ENCODE data around the gene SLC22A12.

Gene SLC22A12

DNA sequence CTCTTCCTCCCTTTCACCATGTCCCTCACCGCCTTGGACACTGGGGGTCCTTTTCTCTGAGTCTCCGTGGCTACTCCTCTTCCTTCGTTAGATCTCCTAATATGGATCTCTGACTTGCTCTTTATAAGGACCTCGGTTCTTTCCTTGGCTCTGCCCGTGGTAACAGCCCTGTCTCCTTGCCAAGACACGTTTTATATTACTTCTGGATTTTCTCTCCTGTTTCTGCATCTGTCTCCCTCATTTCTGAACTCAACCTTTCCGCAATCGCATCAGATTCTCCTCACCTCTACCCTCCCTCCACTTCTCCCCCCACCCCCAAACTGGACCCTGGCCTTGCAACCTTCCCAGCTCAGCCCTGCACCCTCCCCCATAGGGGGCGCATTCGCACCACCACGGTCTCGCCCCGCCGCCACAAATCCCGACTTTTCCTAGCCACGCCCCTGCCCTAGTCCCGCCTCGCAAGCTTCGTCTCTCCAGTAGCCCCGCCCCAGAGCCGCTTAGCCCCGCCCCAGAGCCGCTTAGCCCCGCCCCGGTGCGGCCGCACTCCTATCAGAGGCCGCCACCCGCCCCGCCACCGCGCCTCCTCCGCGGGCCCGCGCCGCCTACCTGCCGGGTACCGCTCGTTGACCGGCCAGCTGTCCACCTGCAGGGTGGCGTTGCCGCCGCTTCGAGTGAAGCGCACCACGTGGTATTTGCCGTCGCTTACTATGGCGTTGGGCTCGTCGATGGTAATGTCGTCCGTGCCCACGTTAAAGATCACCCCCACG is 39.0 kb downstream of the SLC22A12 start:
- H3K36me3 ChIP-seq (ENCODE audit: control insufficient read depth, insufficient read depth, low read length): no peaks in the 10 kb centered on the region
- no peaks in the 10 kb centered on the region for H3K9me3 ChIP-seq (ENCODE audit: control insufficient read depth, insufficient read depth, low read depth, low read length)
- no peak overlapping the region for H3K27ac ChIP-seq (ENCODE audit: low read depth, low read length)
- H3K4me3 ChIP-seq (ENCODE audit: low read depth, low read length): peak overlapping the region; percentile 37; the same call in 1 of the 2 replicates
- H3K9ac ChIP-seq (ENCODE audit: low read length): no peak overlapping the region
- peaks cover 60% of the 10 kb centered on the region for H3K27me3 ChIP-seq (ENCODE audit: control insufficient read depth, insufficient read depth, low read length)
- peaks cover 9% of the 10 kb centered on the region for H3K4me1 ChIP-seq (ENCODE audit: control insufficient read depth, insufficient read depth, low read length)

DNA sequence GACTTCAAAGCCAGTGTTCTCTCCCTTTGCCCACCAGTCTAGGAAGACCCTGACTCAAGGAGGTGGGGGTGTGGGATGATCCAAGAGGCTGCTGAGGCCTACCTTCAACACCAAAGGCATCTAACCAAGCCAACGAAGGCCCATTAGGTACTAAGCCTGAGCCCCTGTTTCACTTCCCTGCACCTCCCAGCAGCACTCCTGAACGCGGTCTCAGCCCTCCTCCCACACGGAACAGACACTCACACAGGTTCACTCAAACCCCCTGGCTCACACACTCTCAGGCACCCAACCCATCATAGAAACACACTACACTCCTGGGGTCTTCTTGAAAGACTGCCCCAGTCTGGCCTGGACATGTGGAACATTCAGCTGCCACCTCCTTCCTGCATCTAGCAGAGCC is 40.7 kb downstream of the SLC22A12 start:
- H3K9ac ChIP-seq (ENCODE audit: low read length): no peak overlapping the region
- peaks cover 9% of the 10 kb centered on the region for H3K4me1 ChIP-seq (ENCODE audit: control insufficient read depth, insufficient read depth, low read length)
- no peaks in the 10 kb centered on the region for H3K36me3 ChIP-seq (ENCODE audit: control insufficient read depth, insufficient read depth, low read length)
- peaks cover 68% of the 10 kb centered on the region for H3K27me3 ChIP-seq (ENCODE audit: control insufficient read depth, insufficient read depth, low read length)
- H3K9me3 ChIP-seq (ENCODE audit: control insufficient read depth, insufficient read depth, low read depth, low read length): no peaks in the 10 kb centered on the region
- no peak overlapping the region for H3K4me3 ChIP-seq (ENCODE audit: low read depth, low read length)
- no peak overlapping the region for H3K27ac ChIP-seq (ENCODE audit: low read depth, low read length)

DNA sequence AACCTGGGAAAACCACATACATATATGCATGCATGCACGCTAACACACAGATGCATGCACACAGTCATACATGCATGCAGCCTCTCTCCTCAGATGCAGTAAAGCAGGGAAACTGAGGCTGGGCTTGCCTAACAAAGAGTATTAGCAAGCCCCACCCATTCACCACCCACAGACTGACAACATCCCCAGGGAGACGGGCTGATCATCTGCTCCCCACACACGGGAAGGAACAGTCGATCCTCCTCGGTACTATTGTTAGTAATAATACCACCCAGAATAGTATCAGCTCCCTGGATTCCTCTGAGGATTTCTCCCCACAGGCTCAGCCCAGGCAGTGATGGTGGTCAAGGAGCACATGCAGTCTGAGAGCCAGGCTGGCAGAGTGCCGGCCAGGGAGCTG is 41.2 kb downstream of the SLC22A12 start:
- no peak overlapping the region for H3K27ac ChIP-seq (ENCODE audit: low read depth, low read length)
- H3K4me1 ChIP-seq (ENCODE audit: control insufficient read depth, insufficient read depth, low read length): peaks cover 9% of the 10 kb centered on the region
- no peak overlapping the region for H3K4me3 ChIP-seq (ENCODE audit: low read depth, low read length)
- no peaks in the 10 kb centered on the region for H3K36me3 ChIP-seq (ENCODE audit: control insufficient read depth, insufficient read depth, low read length)
- H3K27me3 ChIP-seq (ENCODE audit: control insufficient read depth, insufficient read depth, low read length): peaks cover 73% of the 10 kb centered on the region
- no peaks in the 10 kb centered on the region for H3K9me3 ChIP-seq (ENCODE audit: control insufficient read depth, insufficient read depth, low read depth, low read length)
- no peak overlapping the region for H3K9ac ChIP-seq (ENCODE audit: low read length)

DNA sequence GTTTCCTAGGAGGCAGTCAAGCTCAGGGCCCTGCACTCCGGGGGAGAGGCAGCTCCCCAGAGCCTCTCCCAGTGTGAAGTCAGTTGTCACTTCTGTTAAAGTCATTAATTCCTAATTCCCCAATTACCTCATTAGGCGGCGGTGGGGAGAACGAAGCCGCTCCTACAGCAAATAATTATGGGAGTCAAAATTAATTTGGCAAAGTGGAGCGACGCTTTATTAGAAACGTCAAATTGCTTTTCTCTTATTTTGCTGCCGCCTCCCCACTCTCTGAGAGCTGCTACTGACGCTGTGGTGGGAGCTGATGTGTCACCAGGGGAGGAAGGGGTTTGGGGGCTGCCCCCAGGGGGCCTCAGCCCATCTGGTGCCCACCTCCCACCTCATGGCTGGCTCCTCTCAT is 41.6 kb downstream of the SLC22A12 start:
- Histone ChIP-seq H3K36me3 (ENCODE audit: control insufficient read depth, insufficient read depth, low read length) (no peaks in the 10 kb centered on the region), H3K4me1 (ENCODE audit: control insufficient read depth, insufficient read depth, low read length) (peaks cover 12% of the 10 kb centered on the region), H3K9me3 (ENCODE audit: control insufficient read depth, insufficient read depth, low read depth, low read length) (no peaks in the 10 kb centered on the region), H3K27ac (ENCODE audit: low read depth, low read length) (no peak overlapping the region), H3K4me3 (ENCODE audit: low read depth, low read length) (no peak overlapping the region), H3K9ac (ENCODE audit: low read length) (no peak overlapping the region), H3K27me3 (ENCODE audit: control insufficient read depth, insufficient read depth, low read length) (peaks cover 78% of the 10 kb centered on the region)

GRCh38 chr11:64633555-64634159 is 42.6 kb downstream of the SLC22A12 start:
- H3K27me3 ChIP-seq (ENCODE audit: control insufficient read depth, insufficient read depth, low read length): peaks cover 85% of the 10 kb centered on the region
- no peak overlapping the region for H3K27ac ChIP-seq (ENCODE audit: low read depth, low read length)
- no peak overlapping the region for H3K4me3 ChIP-seq (ENCODE audit: low read depth, low read length)
- H3K4me1 ChIP-seq (ENCODE audit: control insufficient read depth, insufficient read depth, low read length): peaks cover 17% of the 10 kb centered on the region
- no peaks in the 10 kb centered on the region for H3K9me3 ChIP-seq (ENCODE audit: control insufficient read depth, insufficient read depth, low read depth, low read length)
- H3K36me3 ChIP-seq (ENCODE audit: control insufficient read depth, insufficient read depth, low read length): no peaks in the 10 kb centered on the region
- no peak overlapping the region for H3K9ac ChIP-seq (ENCODE audit: low read length)

GRCh38 chr11:64637334-64638017 is 46.5 kb downstream of the SLC22A12 start:
- Histone ChIP-seq H3K36me3 (ENCODE audit: control insufficient read depth, insufficient read depth, low read length) (no peaks in the 10 kb centered on the region), H3K9me3 (ENCODE audit: control insufficient read depth, insufficient read depth, low read depth, low read length) (no peaks in the 10 kb centered on the region), H3K4me1 (ENCODE audit: control insufficient read depth, insufficient read depth, low read length) (peaks cover 8% of the 10 kb centered on the region), H3K27ac (ENCODE audit: low read depth, low read length) (no peak overlapping the region), H3K4me3 (ENCODE audit: low read depth, low read length) (peak overlapping the region; percentile 70), H3K9ac (ENCODE audit: low read length) (peak overlapping the region; percentile 52), H3K27me3 (ENCODE audit: control insufficient read depth, insufficient read depth, low read length) (peaks cover 91% of the 10 kb centered on the region)

DNA sequence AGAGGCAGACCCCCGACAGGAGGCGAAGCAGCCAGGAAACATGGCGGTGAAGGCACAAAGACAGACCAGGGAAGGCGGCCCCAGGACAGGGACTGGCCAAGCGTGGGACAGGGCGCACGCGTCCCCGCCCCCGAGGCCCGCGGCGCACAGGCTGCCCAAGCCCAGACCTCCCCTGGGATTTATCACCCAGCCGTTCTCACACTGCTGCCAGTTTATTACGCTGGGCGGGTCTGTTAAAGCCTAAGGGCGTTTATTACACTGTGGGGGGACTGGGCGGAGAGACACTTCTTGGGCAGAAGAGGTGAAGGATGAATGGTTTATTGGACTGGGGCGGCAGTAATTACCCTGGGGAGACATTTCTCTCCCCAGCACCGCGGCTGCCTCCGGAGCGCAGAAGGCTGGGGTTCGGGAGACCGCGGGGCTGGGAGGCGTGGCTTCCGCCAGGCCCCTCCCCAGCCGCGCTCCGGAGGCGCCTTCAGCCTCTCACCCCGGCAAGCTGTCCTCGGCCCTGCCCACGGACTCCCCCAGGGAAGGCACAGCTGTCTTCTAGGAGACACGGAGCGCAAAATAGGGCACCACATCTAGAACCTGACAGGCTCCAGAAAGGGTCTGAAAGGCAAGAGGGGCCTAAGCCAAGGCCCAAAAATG is 47.1 kb downstream of the SLC22A12 start:
- H3K27ac ChIP-seq (ENCODE audit: low read depth, low read length): no peak overlapping the region
- H3K9ac ChIP-seq (ENCODE audit: low read length): peak overlapping the region; percentile 52
- no peaks in the 10 kb centered on the region for H3K9me3 ChIP-seq (ENCODE audit: control insufficient read depth, insufficient read depth, low read depth, low read length)
- H3K4me1 ChIP-seq (ENCODE audit: control insufficient read depth, insufficient read depth, low read length): peaks cover 8% of the 10 kb centered on the region
- H3K27me3 ChIP-seq (ENCODE audit: control insufficient read depth, insufficient read depth, low read length): peaks cover 91% of the 10 kb centered on the region
- peak overlapping the region; percentile 70 for H3K4me3 ChIP-seq (ENCODE audit: low read depth, low read length)
- no peaks in the 10 kb centered on the region for H3K36me3 ChIP-seq (ENCODE audit: control insufficient read depth, insufficient read depth, low read length)

DNA sequence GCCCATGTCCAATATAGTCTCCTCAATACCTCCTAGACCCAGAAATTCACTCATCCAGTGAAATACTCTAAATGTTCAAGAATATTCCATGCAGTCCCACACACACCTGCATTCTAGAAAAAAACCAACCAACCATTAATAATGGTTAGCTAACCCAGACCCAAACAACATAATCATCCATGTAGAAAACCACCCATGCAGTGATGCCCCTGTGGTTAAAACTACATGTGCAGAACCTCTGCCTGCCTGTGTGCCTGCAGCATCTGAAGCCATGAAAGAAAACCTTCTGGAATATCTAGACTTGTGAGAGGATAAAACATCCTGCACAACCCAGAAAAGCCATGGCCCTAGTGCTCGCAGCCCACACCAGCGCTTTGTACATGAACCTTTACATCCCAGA is 47.8 kb downstream of the SLC22A12 start:
- Histone ChIP-seq H3K4me3 (ENCODE audit: low read depth, low read length) (no peak overlapping the region), H3K27me3 (ENCODE audit: control insufficient read depth, insufficient read depth, low read length) (peaks cover 87% of the 10 kb centered on the region), H3K36me3 (ENCODE audit: control insufficient read depth, insufficient read depth, low read length) (no peaks in the 10 kb centered on the region), H3K27ac (ENCODE audit: low read depth, low read length) (no peak overlapping the region), H3K9ac (ENCODE audit: low read length) (no peak overlapping the region), H3K4me1 (ENCODE audit: control insufficient read depth, insufficient read depth, low read length) (peaks cover 10% of the 10 kb centered on the region), H3K9me3 (ENCODE audit: control insufficient read depth, insufficient read depth, low read depth, low read length) (no peaks in the 10 kb centered on the region)

DNA sequence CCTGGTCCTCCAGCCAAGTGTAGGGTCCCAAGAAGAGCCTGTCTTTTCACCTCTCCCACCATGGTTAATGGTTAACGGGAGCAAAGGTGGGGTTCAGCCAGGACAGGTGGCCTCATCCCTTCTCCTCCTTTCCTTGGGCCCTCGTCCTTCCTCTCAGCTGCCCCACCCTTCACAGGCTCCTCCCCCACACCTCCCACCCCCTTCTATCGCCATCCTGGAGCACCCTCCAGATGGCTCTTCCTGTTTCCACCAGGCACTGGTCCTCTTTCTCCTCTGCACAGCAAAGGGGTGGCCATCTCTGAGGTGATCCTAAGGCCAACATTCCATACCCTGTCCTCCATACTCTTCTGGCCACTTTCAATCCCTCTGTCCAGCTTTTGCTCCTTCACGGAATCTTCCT is 48.9 kb downstream of the SLC22A12 start:
- no peaks in the 10 kb centered on the region for H3K9me3 ChIP-seq (ENCODE audit: control insufficient read depth, insufficient read depth, low read depth, low read length)
- H3K27ac ChIP-seq (ENCODE audit: low read depth, low read length): no peak overlapping the region
- peaks cover 20% of the 10 kb centered on the region for H3K4me1 ChIP-seq (ENCODE audit: control insufficient read depth, insufficient read depth, low read length)
- no peak overlapping the region for H3K4me3 ChIP-seq (ENCODE audit: low read depth, low read length)
- H3K36me3 ChIP-seq (ENCODE audit: control insufficient read depth, insufficient read depth, low read length): no peaks in the 10 kb centered on the region
- H3K27me3 ChIP-seq (ENCODE audit: control insufficient read depth, insufficient read depth, low read length): peaks cover 87% of the 10 kb centered on the region
- H3K9ac ChIP-seq (ENCODE audit: low read length): no peak overlapping the region

GRCh38 chr11:64641596-64642417 is 50.8 kb downstream of the SLC22A12 start:
- H3K9ac ChIP-seq (ENCODE audit: low read length): no peak overlapping the region
- H3K36me3 ChIP-seq (ENCODE audit: control insufficient read depth, insufficient read depth, low read length): no peaks in the 10 kb centered on the region
- peaks cover 23% of the 10 kb centered on the region for H3K4me1 ChIP-seq (ENCODE audit: control insufficient read depth, insufficient read depth, low read length)
- H3K4me3 ChIP-seq (ENCODE audit: low read depth, low read length): peak overlapping the region; percentile 54
- H3K9me3 ChIP-seq (ENCODE audit: control insufficient read depth, insufficient read depth, low read depth, low read length): no peaks in the 10 kb centered on the region
- no peak overlapping the region for H3K27ac ChIP-seq (ENCODE audit: low read depth, low read length)
- H3K27me3 ChIP-seq (ENCODE audit: control insufficient read depth, insufficient read depth, low read length): peaks cover 96% of the 10 kb centered on the region

All from HUES6 (cell line).